GM18858 (cell line): ENCODE data around the gene DNAJC25.

Experiments
- ATAC-seq: cut with Tn5 transposase; IDR thresholded peaks from one replicate; pipeline ENCODE4 v1.9.1; 2021; ENCODE audit not compliant: unreplicated experiment

The DNAJC25 gene

GRCh38 chr9:111627260-111627963, 3.7 kb upstream of the DNAJC25 start:
- ATAC-seq = no peak

GRCh38 chr9:111628411-111628810, 2.7 kb upstream of the DNAJC25 start:
- no peak for ATAC-seq

- peak; percentile 1 for ATAC-seq
Measured at GRCh38 chr9:111630182-111630963, 761 bp upstream of the DNAJC25 start.

GRCh38 chr9:111630964-111631213, 245 bp upstream of the DNAJC25 start:
- ATAC-seq = no peak

GRCh38 chr9:111632060-111632459, 926 bp downstream of the DNAJC25 start:
- ATAC-seq = no peak

GRCh38 chr9:111632695-111633388, 1.7 kb downstream of the DNAJC25 start:
- ATAC-seq = no peak

GRCh38 chr9:111633389-111633736, 2.2 kb downstream of the DNAJC25 start:
- no peak for ATAC-seq

- no peak for ATAC-seq
Measured at GRCh38 chr9:111634860-111635259, 3.7 kb downstream of the DNAJC25 start.

- no peak for ATAC-seq
Measured at GRCh38 chr9:111637421-111637950, 6.4 kb downstream of the DNAJC25 start.

GRCh38 chr9:111644195-111644772, 13.2 kb downstream of the DNAJC25 start:
- no peak for ATAC-seq

GRCh38 chr9:111645806-111646205, 14.7 kb downstream of the DNAJC25 start:
- ATAC-seq = no peak

GRCh38 chr9:111646417-111646816, 15.3 kb downstream of the DNAJC25 start:
- no peak for ATAC-seq

GRCh38 chr9:111648066-111648465, 16.9 kb downstream of the DNAJC25 start:
- no peak for ATAC-seq

- no peak for ATAC-seq
Measured at GRCh38 chr9:111649016-111649415, 17.9 kb downstream of the DNAJC25 start.

GRCh38 chr9:111657051-111657450, 25.9 kb downstream of the DNAJC25 start:
- no peak for ATAC-seq

GRCh38 chr9:111658943-111659342, 27.8 kb downstream of the DNAJC25 start:
- no peak for ATAC-seq

- ATAC-seq = no peak
Measured at GRCh38 chr9:111659691-111660090, 28.6 kb downstream of the DNAJC25 start.

- ATAC-seq = peak; percentile 64
Measured at GRCh38 chr9:111661150-111661801, 30.1 kb downstream of the DNAJC25 start, which contains the start of gene GNG10. Gene GNG10 (plus strand): TSS chr9:111661605. CDS start chr9:111661635, 30 bp downstream.

GRCh38 chr9:111661802-111662521, 30.8 kb downstream of the DNAJC25 start:
- peak; percentile 17 for ATAC-seq

GRCh38 chr9:111662576-111663300, 31.6 kb downstream of the DNAJC25 start:
- no peak for ATAC-seq
